Suprapubic skin (tissue), 4 donors: ENCODE data around the gene TRMT2A.

ENCODE experiments used
- CTCF ChIP-seq, 2 donors: fragments of 200-600 bp in 1 of 2; fragments of 450-650 bp in 1 of 2; sonication (generic) in 1 of 2; IDR thresholded peaks; one replicate each; pipeline ENCODE4 v1.5.1; 2016 to 2019; ENCODE audit warnings: antibody characterized with exemption in 2 of 2, mild to moderate bottlenecking in 1 of 2, moderate library complexity in 1 of 2
- EP300 ChIP-seq: sonication (generic); formaldehyde crosslinking; IDR thresholded peaks from one replicate; pipeline ENCODE4 v1.6.1; 2017; ENCODE audit warnings: antibody characterized with exemption
- POLR2A ChIP-seq, 2 donors: fragments of 450-650 bp; IDR thresholded peaks; one replicate each; pipeline ENCODE4 v1.6.1; 2017; ENCODE audit warnings: antibody characterized with exemption in 2 of 2, mild to moderate bottlenecking in 2 of 2, moderate library complexity in 2 of 2
- POLR2AphosphoS5 ChIP-seq, 3 donors: sonication (generic); formaldehyde crosslinking; IDR thresholded peaks; one replicate each; pipeline ENCODE4 v1.6.1; 2017; ENCODE audit warnings: antibody characterized with exemption in 3 of 3

- no peak for TF ChIP-seq CTCF (IDR thresholded peaks at IDR 0.05)
- TF ChIP-seq POLR2AphosphoS5 (IDR thresholded peaks at IDR 0.05), result no peak
- TF ChIP-seq POLR2A (IDR thresholded peaks at IDR 0.05), result no peak
- no peak for TF ChIP-seq EP300
Measured at GRCh38 chr22:20141186-20142077, 24.4 kb upstream of the TRMT2A start.
